Epithelial cell of proximal tubule (primary cell): ENCODE measurements around the gene ADARB2. TPM values are rescaled to one million over a fixed set of nuclear protein-coding genes. Genes with fewer than 3 reads are reported as not detected.

Experiments used
- DNase-seq: peaks from one replicate; pipeline ENCODE4 v3.0.0-alpha.2; 2011; ENCODE audit warnings: low read depth
- H3K4me3 ChIP-seq: 2 replicates; pipeline ENCODE4 v1.5.1; 2011; ENCODE audit warnings: low read depth, mild to moderate bottlenecking, low read length
- total RNA-seq: library from RNA; depleted of rRNA; stranded (reverse); fragments of >200 nt; gene quantifications from 2 replicates; pipeline ENCODE4 v1.2.3, GENCODE V29; 2015
- TF ChIP-seq, protein P1 (sequence below): conservative IDR thresholded peaks from 2 replicates; pipeline ENCODE4 v1.5.1; 2012; ENCODE audit warnings: low read depth, mild to moderate bottlenecking, low read length

Gene ADARB2
- total RNA-seq, 1 donor from 2014 or later, result 0.63 TPM

DNA sequence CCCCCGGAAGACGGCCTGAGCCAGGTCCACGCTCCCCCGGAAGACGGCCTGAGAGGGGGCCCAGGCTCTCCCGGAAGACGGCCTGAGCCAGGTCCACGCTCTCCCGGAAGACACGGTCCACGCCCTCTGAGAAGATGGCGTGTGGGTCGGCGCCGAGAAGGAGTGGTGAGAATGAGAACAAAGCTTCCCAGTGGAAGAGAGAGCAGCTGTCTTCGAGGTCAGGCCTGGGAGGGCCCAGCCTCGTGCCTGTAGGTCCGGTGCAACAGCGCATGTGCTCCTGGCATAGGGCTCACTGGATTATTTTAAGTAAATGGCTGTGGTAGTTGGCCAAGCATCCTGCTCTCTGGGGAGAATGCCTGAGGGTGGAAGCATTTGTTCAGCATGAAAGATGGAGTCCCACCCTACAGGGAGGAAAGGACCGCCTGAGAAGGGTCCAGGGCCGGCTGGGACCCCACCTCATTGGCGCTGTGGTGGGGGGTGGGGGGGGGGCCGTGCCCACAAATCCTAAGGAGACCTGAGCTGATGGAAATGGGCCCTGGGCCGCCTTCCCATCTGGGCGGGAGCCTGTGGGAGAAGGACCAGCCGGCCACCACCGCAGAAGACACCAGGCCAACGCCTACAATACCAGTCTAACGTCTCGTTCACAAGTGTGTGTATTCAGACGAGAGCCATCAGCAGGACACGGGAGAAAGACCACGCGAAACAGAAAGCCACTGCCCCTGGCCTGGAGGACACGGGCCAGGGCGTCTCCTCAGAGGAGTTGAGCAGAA, 471.1 kb downstream of the ADARB2 start:
- H3K4me3 ChIP-seq, result no peak overlapping the region
- TF ChIP-seq, protein P1, sequence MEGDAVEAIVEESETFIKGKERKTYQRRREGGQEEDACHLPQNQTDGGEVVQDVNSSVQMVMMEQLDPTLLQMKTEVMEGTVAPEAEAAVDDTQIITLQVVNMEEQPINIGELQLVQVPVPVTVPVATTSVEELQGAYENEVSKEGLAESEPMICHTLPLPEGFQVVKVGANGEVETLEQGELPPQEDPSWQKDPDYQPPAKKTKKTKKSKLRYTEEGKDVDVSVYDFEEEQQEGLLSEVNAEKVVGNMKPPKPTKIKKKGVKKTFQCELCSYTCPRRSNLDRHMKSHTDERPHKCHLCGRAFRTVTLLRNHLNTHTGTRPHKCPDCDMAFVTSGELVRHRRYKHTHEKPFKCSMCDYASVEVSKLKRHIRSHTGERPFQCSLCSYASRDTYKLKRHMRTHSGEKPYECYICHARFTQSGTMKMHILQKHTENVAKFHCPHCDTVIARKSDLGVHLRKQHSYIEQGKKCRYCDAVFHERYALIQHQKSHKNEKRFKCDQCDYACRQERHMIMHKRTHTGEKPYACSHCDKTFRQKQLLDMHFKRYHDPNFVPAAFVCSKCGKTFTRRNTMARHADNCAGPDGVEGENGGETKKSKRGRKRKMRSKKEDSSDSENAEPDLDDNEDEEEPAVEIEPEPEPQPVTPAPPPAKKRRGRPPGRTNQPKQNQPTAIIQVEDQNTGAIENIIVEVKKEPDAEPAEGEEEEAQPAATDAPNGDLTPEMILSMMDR, result no peak
- no peak for DNase-seq

DNA sequence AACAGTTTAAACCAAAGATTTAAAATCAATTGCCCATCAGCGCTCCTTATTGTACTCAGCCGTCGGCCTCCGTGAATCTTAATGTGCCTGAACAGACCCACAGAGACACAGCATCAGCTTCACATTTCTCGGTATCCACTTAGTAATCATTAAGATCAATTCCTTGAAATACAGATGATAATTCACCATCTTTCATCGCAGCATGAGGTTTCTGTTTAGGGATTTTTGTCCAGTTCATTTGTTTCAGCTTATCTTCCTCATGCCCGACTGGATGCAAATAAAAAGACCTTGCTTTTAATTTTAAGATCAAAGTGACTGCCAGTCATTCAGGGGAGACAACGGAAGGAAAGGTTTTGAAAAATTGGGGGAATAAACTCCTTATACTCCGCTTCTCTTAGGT, 473.3 kb downstream of the ADARB2 start:
- TF ChIP-seq, protein P1, result no peak
- no peak for DNase-seq
- no peak overlapping the region for H3K4me3 ChIP-seq

DNA sequence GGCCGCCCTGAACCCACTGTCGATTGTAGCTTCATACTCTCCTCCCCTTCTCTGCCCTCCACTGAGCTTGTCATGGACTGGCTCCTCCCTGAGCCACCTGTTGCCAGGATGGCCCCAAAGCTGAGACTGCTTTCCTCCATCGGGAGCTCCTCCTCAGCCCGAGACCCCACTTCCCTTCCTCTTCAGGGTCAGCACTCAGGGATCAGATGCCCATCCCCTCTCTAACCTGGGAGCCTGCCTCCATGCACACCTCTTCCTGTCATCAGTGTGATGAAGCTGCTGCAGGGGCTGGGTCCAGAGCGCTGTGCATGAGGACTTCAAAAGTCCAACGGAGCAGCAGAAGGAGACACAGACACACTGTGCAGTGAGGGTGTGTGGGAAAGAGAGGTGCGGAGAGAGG, 480.1 kb downstream of the ADARB2 start:
- TF ChIP-seq, protein P1, result no peak
- no peak for DNase-seq
- H3K4me3 ChIP-seq, result no peak overlapping the region

DNA sequence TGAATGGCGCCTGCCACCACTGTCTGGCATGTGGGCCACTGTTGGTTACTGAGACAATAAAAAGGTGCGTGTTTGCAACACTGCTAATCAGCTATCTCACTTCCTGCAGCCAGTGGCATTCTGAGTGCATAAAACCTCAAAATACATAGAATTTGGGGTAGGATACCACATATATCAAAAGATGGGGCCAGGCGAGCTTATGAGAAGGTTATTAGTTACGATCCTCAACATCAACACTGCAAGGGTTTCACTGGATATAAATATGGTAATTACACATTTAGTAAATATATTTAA, 480.9 kb downstream of the ADARB2 start:
- H3K4me3 ChIP-seq, result no peak overlapping the region
- DNase-seq, result no peak
- TF ChIP-seq, protein P1, result no peak

DNA sequence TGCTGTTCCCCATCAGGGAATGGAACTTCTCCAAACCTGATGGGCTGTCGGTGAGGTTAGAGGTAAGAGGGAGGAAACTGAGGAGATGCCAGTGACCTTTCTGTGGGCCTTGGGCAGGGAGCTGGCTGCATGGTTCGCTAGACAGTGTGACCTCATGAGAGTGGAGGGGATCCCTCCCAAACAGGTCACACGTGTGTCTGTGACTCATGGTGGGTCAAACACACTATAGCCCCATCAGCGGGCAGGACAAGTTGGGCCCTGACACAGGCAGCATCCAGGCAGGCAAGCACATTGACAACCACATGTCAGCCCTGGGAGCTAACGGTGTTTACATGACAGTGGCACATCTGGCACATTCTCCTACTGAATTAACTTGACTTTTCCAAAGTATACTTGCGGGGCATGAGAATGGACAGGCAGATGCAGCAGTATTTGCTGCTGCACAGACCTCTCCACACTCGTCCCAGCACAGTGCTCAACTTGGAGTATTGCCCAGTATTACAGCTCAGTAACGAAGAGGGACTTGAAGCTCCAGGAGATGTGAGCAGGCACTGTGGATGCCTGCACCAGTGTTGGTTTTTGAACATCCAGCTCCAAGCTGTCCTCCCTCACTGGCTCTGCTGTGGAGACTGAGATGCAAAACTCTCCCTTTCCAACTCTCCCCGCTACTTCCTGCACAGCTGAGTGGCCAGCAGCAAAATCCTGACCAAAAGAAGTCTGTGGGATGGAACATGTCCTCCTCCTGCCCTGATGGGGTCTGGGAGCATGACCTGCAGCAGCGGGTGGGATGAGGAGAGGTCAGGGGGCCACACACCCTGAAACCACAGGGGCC, 481.5 kb downstream of the ADARB2 start:
- DNase-seq, result no peak
- TF ChIP-seq, protein P1, result no peak
- H3K4me3 ChIP-seq, result no peak overlapping the region

DNA sequence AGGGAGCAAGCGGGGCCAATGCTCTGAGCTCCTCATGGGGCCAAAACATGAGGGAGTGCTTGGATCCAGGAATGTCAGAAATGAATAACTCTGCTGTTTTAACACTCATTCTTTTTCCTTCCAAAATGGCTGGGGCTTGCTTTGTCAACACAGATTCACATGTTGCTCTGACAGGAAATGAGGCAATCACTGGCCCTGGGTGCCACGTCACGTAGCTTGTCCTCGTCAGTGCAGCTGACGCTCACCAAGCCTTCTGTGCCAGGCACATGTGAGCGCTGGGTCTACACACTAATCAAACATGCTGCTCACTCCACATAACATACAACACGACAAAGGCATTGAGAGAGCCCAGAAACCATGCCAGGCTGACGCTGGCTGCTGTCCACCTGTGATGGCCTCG, 482.2 kb downstream of the ADARB2 start:
- TF ChIP-seq, protein P1, result no peak
- no peak for DNase-seq

More for the DNA sequence above, 482.2 kb downstream of the ADARB2 start:
- no peak overlapping the region for H3K4me3 ChIP-seq
